ENCODE data around the gene C14orf180.

- no peak for TF ChIP-seq POLR2A (IDR thresholded peaks at IDR 0.05; ENCODE audit: low read depth, low read length)
- TF ChIP-seq POLR2AphosphoS5 (IDR thresholded peaks at IDR 0.05; ENCODE audit: low read depth, low read length) = no peak
- TF ChIP-seq TAF1 (IDR thresholded peaks at IDR 0.05; ENCODE audit: low read depth, low read length) = no peak
Observed at GRCh38 chr14:104559804-104560585, 19.6 kb upstream of the C14orf180 start.
